H1 (cell line): ENCODE measurements around the gene HS3ST1. TPM values are rescaled to one million over a fixed set of nuclear protein-coding genes. Genes with fewer than 3 reads are reported as not detected.

ENCODE experiments used
- CTCF ChIA-PET: fragments of 300-600 bp; sonication (Branson Sonifier 250); formaldehyde crosslinking; loops from one replicate; lab custom pipeline; 2021; ENCODE audit not compliant: partially characterized antibody; lab: Charles Lee
- POLR2A ChIA-PET: fragments of 300-600 bp; sonication (Branson Sonifier 250); formaldehyde crosslinking; loops from one replicate; lab custom pipeline; 2021; ENCODE audit warnings: inconsistent platforms; ENCODE audit not compliant: partially characterized antibody; lab: Charles Lee
- DNase-seq, 2 experiments: peaks; one replicate each; pipeline versions ENCODE4 v3.0.0 to v3.0.0-alpha.2; 2010 to 2022; ENCODE audit warnings: low spot score in 2 of 2, low read depth in 1 of 2, mixed read lengths in 1 of 2
- FAIRE-seq: peaks from 2 replicates; lab custom pipeline; 2011; peaks lifted over from hg19 to GRCh38; lab: Jason Lieb, UNC
- H2AFZ ChIP-seq: 2 replicates; pipeline ENCODE4 v1.8.1; 2012; ENCODE audit warnings: low read length, inconsistent platforms
- H2AK5ac ChIP-seq: 2 replicates; pipeline ENCODE4 v1.6.1; 2013; ENCODE audit warnings: low read depth, low read length
- H2BK120ac ChIP-seq: replicated peaks from 2 replicates; pipeline ENCODE3; 2013; ENCODE audit warnings: low read depth, low read length, inconsistent platforms
- H2BK12ac ChIP-seq: 2 replicates; pipeline ENCODE4 v1.6.1; 2013; ENCODE audit warnings: low read depth, low read length
- H2BK15ac ChIP-seq: 2 replicates; pipeline ENCODE4 v1.6.1; 2013; ENCODE audit warnings: low read length
- H2BK20ac ChIP-seq: 2 replicates; pipeline ENCODE4 v1.6.1; 2013; ENCODE audit warnings: low read length
- H2BK5ac ChIP-seq: 2 replicates; pipeline ENCODE4 v1.6.1; 2013; ENCODE audit warnings: low read depth, low read length
- H3K14ac ChIP-seq: 2 replicates; pipeline ENCODE4 v1.6.1; 2013; ENCODE audit warnings: inconsistent platforms; ENCODE audit not compliant: insufficient read length
- H3K18ac ChIP-seq: 2 replicates; pipeline ENCODE4 v1.6.1; 2013; ENCODE audit warnings: low read length; ENCODE audit errors: extremely low read depth
- H3K23ac ChIP-seq: 2 replicates; pipeline ENCODE4 v1.6.1; 2013; ENCODE audit warnings: inconsistent platforms; ENCODE audit not compliant: insufficient read length
- H3K23me2 ChIP-seq: 2 replicates; pipeline ENCODE4 v1.6.1; 2013; ENCODE audit warnings: low read depth, low read length
- H3K27ac ChIP-seq: 2 replicates; pipeline ENCODE4 v1.6.1; 2011; ENCODE audit warnings: low read depth, low read length, inconsistent platforms
- H3K27me3 ChIP-seq, 4 experiments: replicated peaks in 1 of 4; 1 replicate in 1 of 4; 2 replicates in 3 of 4; pipeline versions ENCODE4 v1.6.1 to v1.8.1; 2011 to 2013; ENCODE audit warnings: low read length in 3 of 4, mild to moderate bottlenecking in 3 of 4, inconsistent platforms in 2 of 4, mixed read lengths in 2 of 4, moderate library complexity in 1 of 4; ENCODE audit not compliant: control insufficient read depth in 3 of 4, insufficient read depth in 3 of 4; ENCODE audit errors: extremely low read depth in 1 of 4
- H3K36me3 ChIP-seq, 4 experiments: 2 replicates each; pipeline versions ENCODE4 v1.6.1 to v1.8.1; 2011 to 2013; ENCODE audit warnings: mild to moderate bottlenecking in 4 of 4, low read length in 3 of 4, moderate library complexity in 2 of 4, control low read depth in 1 of 4, inconsistent platforms in 1 of 4; ENCODE audit not compliant: insufficient read depth in 4 of 4, control insufficient read depth in 2 of 4
- H3K4ac ChIP-seq: replicated peaks from 2 replicates; pipeline ENCODE3; 2013; ENCODE audit warnings: low read length, low read depth, mixed read lengths, inconsistent platforms; ENCODE audit not compliant: insufficient read length
- H3K4me1 ChIP-seq, 4 experiments: replicated peaks in 1 of 4; 1 replicate in 1 of 4; 2 replicates in 3 of 4; pipeline versions ENCODE4 v1.6.1 to v1.8.1; 2011 to 2013; ENCODE audit warnings: low read length in 3 of 4, inconsistent platforms in 2 of 4, mixed read lengths in 1 of 4; ENCODE audit not compliant: insufficient read depth in 4 of 4, control insufficient read depth in 3 of 4
- H3K4me2 ChIP-seq, 2 experiments: 2 replicates each; pipeline versions ENCODE4 v1.6.1 to v1.8.1; 2011 to 2013; ENCODE audit warnings: low read depth in 2 of 2, low read length in 2 of 2, control low read depth in 1 of 2, inconsistent platforms in 1 of 2, mild to moderate bottlenecking in 1 of 2; ENCODE audit not compliant: insufficient read depth in 1 of 2
- H3K4me3 ChIP-seq, 4 experiments: fragments of 200-600, 300-600 bp in 1 of 4; sonication (generic), shearing (Covaris generic), sonication (Bioruptor Twin) in 1 of 4; 2 replicates each; pipeline versions ENCODE4 v1.5.1 to v1.8.1; 2011 to 2016; ENCODE audit warnings: low read length in 4 of 4, low read depth in 3 of 4, control low read depth in 2 of 4, inconsistent platforms in 2 of 4, mild to moderate bottlenecking in 2 of 4, mixed read lengths in 1 of 4, moderate library complexity in 1 of 4; ENCODE audit not compliant: insufficient read depth in 2 of 4; ENCODE audit errors: extremely low read depth in 1 of 4
- H3K56ac ChIP-seq: replicated peaks from 2 replicates; pipeline ENCODE3; 2013; ENCODE audit warnings: low read depth, mild to moderate bottlenecking, mixed read lengths, low read length, inconsistent platforms; ENCODE audit not compliant: insufficient read length
- H3K79me1 ChIP-seq: 2 replicates; pipeline ENCODE4 v1.6.1; 2013; ENCODE audit warnings: low read depth, low read length, control low read depth
- H3K79me2 ChIP-seq, 2 experiments: 2 replicates each; pipeline versions ENCODE4 v1.6.1 to v1.8.1; 2012 to 2013; ENCODE audit warnings: low read length in 2 of 2, mild to moderate bottlenecking in 2 of 2, inconsistent platforms in 1 of 2; ENCODE audit not compliant: insufficient read depth in 2 of 2, control insufficient read depth in 1 of 2
- H3K9ac ChIP-seq, 4 experiments: replicated peaks in 1 of 4; 1 replicate in 1 of 4; 2 replicates in 3 of 4; pipeline versions ENCODE4 v1.6.1 to v1.8.1; 2011 to 2013; ENCODE audit warnings: low read depth in 3 of 4, low read length in 3 of 4, control low read depth in 2 of 4, mild to moderate bottlenecking in 2 of 4, moderate library complexity in 2 of 4, inconsistent platforms in 1 of 4; ENCODE audit errors: extremely low read depth in 1 of 4
- H3K9me3 ChIP-seq, 2 experiments: 2 replicates each; pipeline versions ENCODE4 v1.6.1 to v1.8.1; 2012 to 2013; ENCODE audit warnings: mild to moderate bottlenecking in 2 of 2, moderate library complexity in 2 of 2, control low read depth in 1 of 2, inconsistent platforms in 1 of 2, low read depth in 1 of 2, low read length in 1 of 2, mixed read lengths in 1 of 2; ENCODE audit not compliant: insufficient read depth in 2 of 2
- H4K20me1 ChIP-seq, 2 experiments: replicated peaks in 1 of 2; 2 replicates each; pipeline versions ENCODE3 to v1.8.1; 2011 to 2013; ENCODE audit warnings: inconsistent platforms in 2 of 2, low read length in 2 of 2, mild to moderate bottlenecking in 1 of 2; ENCODE audit not compliant: insufficient read depth in 2 of 2, control insufficient read depth in 1 of 2
- H4K5ac ChIP-seq: 2 replicates; pipeline ENCODE4 v1.6.1; 2013; ENCODE audit warnings: low read length, low read depth, mixed read lengths, inconsistent platforms; ENCODE audit not compliant: insufficient read length
- H4K8ac ChIP-seq: 2 replicates; pipeline ENCODE4 v1.8.0; 2013; ENCODE audit warnings: mild to moderate bottlenecking, moderate library complexity, low read length, inconsistent platforms; ENCODE audit not compliant: insufficient read depth; ENCODE audit errors: extremely low read depth
- H4K91ac ChIP-seq: replicated peaks from 2 replicates; pipeline ENCODE3; 2013; ENCODE audit warnings: low read length, mixed read lengths, inconsistent platforms; ENCODE audit not compliant: insufficient read length
- TAF7 ChIP-seq: optimal IDR thresholded peaks from 2 replicates; pipeline ENCODE3; 2011; ENCODE audit warnings: low read depth, mild to moderate bottlenecking, inconsistent platforms, low read length, moderate library complexity, borderline replicate concordance
- WGBS, 2 experiments: shearing (Covaris generic) in 1 of 2; methylation state at CpG; one replicate each; pipeline versions ENCODE4 v1.1.6 to v1.1.7; 2013 to 2015; ENCODE audit warnings: low lambda C conversion rate in 2 of 2, mixed read lengths in 2 of 2, inconsistent platforms in 1 of 2, low coverage in 1 of 2, missing lambda C conversion rate in 1 of 2; ENCODE audit not compliant: insufficient replicate concordance in 2 of 2, insufficient coverage in 1 of 2, insufficient read length in 1 of 2; ENCODE audit errors: extremely low coverage in 1 of 2, missing lambda C conversion rate in 1 of 2; 5-methylcytosine and 5-hydroxymethylcytosine counted together
- polyA plus RNA-seq, 7 experiments: library from polyadenylated mRNA; depleted of rRNA in 3 of 7; stranded (reverse) in 5 of 7; unstranded in 2 of 7; fragments of >200 nt in 5 of 7; fragments of 200-250 nt in 2 of 7; gene quantifications; 1 replicate in 5 of 7; 2 replicates in 1 of 7; 4 replicates in 1 of 7; pipeline versions ENCODE4 v1.2.1 to v1.2.3, GENCODE V29; 2011 to 2013; ENCODE audit warnings: missing spikeins in 2 of 7, mixed read lengths in 2 of 7
- total RNA-seq: library from RNA; stranded (reverse); fragmentation: NEBNext Ultra II Directional; extraction: Animal tissue kit (Norgen Biotek cat#: 25700); gene quantifications from 2 replicates; pipeline ENCODE4 v1.2.1, GENCODE V29; 2021

Gene HS3ST1
- total and polyA plus RNA-seq, 2 of the 8 experiments (the other 6 are each of a cell fraction or from before 2014, with no cell fraction given), result 0.50 to 1.5 TPM

GRCh38 chr4:11431111-11431510 lies 2.4 kb upstream of the HS3ST1 start:
- Histone ChIP-seq H2BK20ac (no peak overlapping the region), H3K27ac (no peak overlapping the region), H3K56ac (no peak overlapping the region), H4K5ac (no peak overlapping the region), H4K91ac (no peak overlapping the region), H3K4ac (no peak overlapping the region), H2AK5ac (no peak overlapping the region), H3K18ac (no peak overlapping the region), H2BK12ac (no peak overlapping the region), H3K14ac (no peak overlapping the region), H3K27me3 (peaks cover 4 to 40% (median 30%) of the 10 kb centered on the region in 4 experiments), H3K4me2 (no peak overlapping the region), H3K79me2 (no peaks in the 10 kb centered on the region), H2AFZ (no peak overlapping the region), H2BK120ac (no peak overlapping the region), H3K9ac (no peak overlapping the region), H4K8ac (no peak overlapping the region), H2BK5ac (no peak overlapping the region), H3K23me2 (peaks cover 18% of the 10 kb centered on the region), H3K79me1 (no peaks in the 10 kb centered on the region), H3K36me3 (no peaks in the 10 kb centered on the region), H3K4me1 (peaks cover 0 to 17% (median 5%) of the 10 kb centered on the region in 4 experiments; a peak in 3 of 7 replicates), H2BK15ac (no peak overlapping the region), H4K20me1 (no peaks in the 10 kb centered on the region), H3K9me3 (no peaks in the 10 kb centered on the region), H3K4me3 (no peak overlapping the region), H3K23ac (no peak overlapping the region)
- 92% methylated on average over 4 of the region's 4 CpGs; no CpG with 5 or more reads in 1 of the 2 experiments for WGBS, 2 experiments
- no peak for TF ChIP-seq TAF7
- CTCF ChIA-PET, result interaction anchor here (1.5 kb wide), 1 partner anchor 24 kb away, joined by 3 read pairs; no protein-coding TSS in a partner anchor
- POLR2A ChIA-PET, result no interaction called here
- FAIRE-seq (no peak), DNase-seq (no peak)
